HG02588 (cell line): ENCODE measurements around the gene PPP1R11.
A peak's percentile ranks its signal among the peaks of the same experiment; 100 is the strongest.
"Not testable (repeated sequence)": the region's sequence is repeated elsewhere in the genome, so short reads cannot be mapped to it uniquely, and the experiment has no call there.

Source experiments
- ATAC-seq: cut with Tn5 transposase; IDR thresholded peaks from one replicate; pipeline ENCODE4 v1.9.1; 2021; ENCODE audit warnings: mild to moderate bottlenecking, moderate library complexity; ENCODE audit not compliant: unreplicated experiment

PPP1R11 gene

DNA sequence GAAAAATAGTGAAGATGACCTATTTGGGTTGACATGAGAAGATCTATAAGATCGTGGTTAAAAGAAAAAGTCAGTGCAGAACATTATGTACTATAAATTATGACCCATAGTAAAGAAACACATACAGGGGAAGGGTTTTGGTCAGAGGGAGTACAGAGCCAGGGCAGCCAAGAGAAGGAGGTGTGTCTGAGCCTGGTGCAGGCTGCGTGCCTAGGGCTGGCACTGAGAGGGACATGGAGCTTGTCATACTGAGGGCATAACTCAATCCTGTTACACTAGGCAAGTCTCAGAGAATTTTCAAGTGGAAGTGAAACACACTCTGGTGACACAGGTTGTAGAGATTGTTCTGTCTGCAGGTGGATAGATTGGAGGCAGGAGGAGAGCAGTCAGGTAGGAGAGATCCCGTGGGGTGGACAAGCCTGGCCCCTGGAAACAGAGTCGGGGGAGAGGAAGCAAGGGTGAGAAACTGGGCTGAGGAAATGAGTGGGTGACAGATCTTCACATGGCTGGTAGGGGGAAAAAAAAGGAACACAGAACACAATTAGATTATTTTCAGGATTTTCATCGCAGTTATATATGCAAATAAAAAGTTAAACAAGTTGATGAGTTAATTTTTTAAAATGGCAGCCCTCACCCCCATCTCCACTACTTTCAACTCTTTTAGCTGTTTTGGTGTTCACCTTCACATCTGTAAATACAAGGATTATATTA lies 27.1 kb downstream of the PPP1R11 start:
- no peak for ATAC-seq

DNA sequence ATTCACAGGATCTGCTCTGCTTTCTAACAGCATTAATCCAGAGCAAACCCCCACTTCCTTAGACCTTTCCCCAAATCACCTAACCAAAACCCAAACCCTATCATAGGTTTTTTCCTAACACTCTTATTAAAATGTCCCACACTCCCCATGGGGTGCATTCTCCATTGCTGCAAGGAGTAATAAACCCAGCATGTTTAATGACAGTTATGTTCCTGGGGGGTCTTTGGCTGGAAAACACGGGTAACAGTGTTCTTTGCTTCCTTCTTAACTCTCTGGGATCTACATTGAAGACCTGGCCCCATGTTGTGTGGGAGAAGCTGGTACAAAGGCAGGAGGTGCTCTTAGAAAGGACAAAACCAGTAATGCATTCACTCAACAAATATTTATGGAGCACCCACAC lies 29.8 kb downstream of the PPP1R11 start:
- ATAC-seq, result no peak

DNA sequence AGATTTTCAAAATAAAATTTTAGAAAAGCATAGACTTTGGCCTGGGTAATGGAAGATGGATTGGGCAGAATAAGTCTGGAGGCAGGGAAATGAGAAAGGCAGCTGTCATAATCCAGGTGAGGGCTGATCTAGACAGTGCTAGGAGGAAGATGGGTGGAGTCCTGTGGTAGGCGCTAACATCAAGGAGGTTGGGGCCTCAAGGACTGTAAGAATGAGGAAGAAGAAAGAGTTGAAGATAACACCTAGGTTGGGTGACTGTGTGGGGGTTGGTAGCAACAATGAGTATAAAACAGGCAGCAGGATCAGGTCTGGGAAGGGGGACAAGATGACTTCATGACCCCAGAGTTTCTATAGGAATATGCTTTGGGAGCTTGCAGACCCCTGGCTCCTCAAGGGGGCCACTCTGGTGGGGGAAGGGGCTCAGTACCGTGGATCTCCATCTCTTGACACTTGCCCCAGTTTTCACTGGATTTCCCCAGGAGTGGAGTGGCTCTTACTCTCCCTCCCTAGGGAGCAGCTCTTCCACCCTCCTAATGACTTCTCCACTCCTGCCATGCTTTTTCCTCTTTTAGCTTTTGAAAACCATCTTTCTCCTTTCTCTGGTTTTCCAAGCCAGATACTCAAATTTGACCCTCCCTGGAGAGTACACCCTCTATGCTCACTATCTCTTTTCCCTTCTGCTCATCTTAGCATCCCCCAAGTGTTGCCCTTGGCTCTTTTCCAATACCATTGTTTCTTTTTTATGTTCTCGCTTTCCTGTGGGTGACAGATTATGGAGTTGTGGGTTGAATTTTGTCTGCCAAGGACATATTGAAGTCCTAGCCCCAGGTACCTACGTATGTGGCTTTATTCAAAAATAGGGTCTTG lies 31.1 kb downstream of the PPP1R11 start:
- no peak for ATAC-seq

DNA sequence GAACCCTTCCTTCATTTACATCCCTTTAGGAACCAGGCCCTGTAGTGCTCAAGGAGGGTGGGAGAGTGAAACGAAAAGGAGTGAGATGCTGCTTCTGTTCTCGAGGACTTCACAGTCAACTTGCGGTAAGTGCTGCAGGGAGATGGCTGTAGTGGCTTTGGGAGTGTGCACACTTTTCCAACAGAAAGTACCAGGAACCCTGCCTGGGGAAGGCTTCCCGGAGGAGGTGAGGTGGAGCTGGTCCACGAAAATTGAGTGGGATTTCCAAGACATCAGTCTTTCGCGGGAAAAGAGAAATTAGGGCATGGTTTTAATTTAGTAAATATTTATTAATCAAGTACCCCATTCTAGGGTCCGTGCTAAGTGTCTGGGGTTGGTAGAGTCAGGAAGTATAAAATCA lies 33.2 kb downstream of the PPP1R11 start:
- ATAC-seq, result no peak

DNA sequence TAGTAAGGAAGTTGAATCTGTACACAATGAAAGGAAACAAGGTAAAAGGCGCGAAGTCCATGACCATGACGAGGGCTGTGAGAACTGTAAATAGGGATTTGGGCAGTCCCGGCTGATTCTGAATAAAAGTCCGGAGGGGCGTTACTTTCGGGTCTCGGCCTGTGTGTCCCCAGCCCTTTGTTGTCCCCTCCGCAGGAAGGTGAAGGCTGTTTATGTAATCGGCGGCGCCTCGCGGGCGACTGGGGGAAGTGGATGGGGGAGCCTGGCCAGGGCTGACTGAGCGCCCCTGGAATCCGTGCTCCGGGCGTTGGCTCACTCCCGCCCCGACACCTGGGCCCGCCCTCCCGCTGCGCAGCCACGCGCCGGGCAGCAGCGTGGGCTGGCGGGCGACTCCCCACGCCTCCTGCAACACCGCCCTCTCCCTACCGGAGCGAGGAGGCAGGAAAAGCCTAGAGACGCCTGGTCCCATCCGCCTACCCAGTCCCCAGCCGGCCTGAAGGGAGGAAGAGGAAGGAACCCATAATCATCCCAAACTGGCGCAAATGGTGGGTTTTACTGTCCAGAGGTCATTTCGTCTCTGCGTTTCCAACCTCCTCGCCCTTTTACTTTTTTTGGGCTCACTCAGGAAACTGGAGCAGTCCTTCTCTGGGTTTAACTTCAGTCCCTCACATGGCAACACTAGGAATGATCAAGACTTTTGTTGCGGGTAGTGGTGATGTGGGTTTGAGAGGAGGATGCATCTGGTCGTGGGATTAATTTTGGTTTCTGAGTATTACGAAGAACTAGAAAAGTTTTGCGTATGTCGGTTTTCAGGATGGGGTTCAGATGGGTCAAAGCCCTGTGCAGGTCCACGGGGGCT lies 33.8 kb downstream of the PPP1R11 start:
- ATAC-seq, result no peak

DNA sequence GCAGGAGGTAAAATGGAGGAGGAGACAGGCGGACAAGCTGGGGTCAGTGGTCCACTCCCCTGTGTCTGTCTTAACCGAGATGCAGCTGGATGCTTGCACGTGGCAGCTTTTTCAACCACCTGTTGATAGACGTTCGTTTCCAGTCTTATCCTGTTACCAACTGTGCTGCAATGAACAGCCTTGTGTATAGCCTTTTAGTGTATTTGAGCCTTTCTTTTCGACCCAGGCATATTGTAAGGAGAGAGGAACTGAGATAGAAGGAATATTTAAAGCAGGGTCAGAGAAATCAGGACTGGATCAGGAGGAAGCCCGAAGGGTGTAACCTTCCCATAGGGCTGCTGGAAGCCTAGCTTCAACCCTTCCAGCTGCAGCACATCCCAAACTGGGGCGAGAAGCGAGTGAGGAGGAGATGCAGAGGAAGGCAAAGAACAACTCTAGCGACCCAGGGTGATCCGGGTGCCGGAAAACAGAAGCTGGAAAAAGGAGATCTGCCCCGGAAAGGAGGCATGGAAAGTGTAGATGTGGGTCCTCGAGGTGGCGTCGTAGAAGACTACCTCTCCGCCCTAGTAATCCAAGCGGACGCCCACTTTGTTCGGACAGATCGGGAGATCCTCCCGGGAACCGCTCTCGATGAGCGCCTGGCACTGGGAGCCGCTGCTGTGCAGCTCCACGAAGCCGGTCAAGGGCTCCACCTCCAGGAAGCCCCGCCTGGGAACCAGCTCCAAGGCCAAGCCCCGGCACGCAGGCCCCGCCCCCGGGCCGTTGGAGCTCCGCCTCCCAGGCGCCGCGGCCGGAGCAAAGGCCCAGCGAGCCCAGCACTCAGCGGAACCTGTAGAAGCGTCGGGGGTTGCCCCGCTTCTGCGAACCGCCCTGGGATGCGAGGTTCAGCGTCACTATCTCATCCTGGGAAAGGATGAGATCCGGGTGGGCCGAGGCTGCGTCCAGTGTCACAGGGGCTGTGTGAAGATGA lies 34.7 kb downstream of the PPP1R11 start:
- peak; percentile 73 for ATAC-seq

DNA sequence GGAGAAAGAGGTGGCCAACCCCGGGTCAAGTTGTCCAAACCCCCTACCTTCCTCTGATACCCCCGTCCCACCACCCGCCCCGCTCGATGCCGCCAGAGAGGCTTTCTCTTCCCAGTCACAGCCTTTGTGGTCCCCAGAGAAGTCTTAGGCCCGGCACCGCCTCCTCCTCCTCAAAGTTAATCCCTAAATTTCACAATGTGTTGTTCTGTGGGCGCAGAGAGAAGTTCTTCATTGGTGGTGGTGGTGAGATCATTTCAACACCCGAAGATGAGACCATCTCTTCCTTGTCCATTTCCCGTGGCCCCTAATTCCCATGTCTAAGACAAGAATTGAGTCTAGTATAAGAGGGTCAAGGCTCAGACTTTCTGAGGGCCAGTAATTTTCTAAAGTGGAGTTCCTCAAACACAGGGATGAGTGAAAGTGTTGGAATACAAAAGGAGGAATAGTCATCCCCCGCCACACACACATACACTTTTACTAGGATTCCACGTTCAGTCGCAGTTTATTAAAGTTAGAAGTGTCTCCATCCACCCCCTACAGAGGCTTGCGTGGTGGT lies 35.5 kb downstream of the PPP1R11 start:
- no peak for ATAC-seq

DNA sequence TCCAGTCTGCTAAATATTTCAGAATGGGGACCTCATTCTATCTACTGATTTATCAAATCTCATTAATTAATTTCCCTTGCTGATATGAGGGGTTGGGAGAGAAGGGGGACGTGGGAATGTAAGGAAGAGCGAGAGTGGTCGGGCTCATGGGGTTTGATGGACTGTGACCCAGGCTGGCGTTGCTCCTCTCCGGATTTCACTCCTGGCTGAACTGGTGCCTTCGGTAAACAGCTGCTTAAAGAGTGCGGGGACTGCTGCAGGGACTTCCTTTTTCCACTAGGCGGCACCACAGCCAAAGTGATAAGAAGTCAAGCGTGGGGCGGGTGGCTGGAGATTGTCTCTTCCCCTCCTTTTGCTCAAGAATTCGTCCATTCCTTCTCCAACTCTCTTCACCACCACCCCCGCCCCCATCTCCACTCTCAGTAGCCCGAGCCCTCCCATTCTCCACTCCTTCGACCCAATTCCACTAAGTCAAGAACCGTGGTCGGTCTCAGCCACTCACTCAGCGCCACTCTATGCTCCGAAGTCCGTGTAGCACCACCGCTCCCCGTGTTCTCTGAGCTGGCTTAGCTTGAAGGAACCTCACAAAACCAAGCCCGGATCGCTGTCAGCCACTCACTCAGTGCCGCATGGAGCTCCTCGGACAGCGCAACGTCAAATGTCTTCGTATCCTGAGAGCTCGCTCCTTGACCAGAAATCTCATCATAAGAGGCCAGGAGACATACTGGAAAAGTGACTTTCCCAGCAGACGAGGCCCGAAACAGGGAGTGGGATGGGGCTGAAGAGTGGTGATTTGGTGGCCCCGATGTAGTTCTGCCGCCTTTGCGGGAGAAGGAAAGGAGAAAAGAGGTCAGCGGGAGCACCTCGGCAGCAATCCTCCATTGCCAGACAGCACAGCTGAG lies 36.2 kb downstream of the PPP1R11 start:
- peak; percentile 42 for ATAC-seq

DNA sequence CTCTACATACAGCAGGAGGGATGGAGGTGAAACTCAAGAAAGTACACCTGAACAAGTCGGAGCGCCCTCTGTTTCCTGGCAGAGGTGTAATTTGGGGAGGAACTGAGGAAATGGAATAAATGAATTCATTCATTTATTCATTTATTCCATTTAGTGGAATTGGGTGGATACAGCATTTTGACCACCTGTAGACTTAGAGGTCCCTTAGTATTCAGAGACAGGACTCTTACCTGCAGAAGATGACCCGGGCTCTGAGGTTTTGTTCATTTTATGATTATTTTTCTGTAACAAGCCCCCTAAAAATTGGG lies 36.8 kb downstream of the PPP1R11 start:
- ATAC-seq, result no peak

DNA sequence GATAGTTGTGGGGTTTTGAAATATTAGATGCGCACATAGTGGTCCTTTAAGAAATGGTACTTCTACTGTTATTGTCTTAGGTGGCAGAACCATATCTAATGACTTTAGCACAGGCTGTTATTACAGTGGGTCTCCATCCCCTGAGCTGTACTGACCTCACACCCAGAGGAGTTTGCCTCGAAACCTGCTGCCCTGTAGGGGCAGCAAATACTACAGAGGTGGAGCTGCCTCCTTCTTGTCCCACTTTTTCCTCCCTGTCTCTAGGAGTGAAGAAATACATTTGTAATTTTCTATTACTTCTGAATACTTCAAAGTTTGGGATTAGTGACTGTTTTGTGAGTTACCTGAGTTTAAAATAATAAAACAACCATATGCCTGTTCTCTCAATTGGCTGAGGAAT lies 37.7 kb downstream of the PPP1R11 start:
- no peak for ATAC-seq

DNA sequence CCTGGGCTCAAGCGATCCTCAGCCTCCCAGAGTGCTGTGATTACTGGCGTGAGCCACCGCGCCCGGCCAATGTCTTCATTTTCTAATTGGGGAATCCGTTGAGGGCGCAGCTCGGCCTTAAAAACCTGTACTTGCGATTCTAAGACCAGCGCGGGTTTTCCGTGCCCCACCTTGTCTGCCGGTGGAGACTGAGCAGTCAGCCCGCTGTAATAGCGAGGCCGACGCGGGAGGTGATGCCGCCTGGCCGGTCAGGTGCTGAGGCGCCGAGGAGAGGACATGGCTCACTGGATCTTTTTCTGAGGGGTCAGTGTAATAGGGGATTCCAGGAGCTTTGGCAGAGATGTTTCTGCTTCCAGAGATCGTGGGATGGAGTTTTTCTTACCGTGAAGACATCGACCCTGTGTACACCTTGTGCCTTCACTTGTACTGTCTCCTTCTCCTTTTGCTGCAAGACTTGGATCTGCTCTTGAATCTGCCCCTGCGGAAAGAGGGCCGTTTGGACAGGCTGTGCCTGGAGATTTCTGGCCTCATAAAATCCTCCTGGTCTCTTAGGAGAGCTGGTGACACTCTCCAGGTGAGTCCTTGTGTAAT lies 44.4 kb downstream of the PPP1R11 start:
- no peak for ATAC-seq

DNA sequence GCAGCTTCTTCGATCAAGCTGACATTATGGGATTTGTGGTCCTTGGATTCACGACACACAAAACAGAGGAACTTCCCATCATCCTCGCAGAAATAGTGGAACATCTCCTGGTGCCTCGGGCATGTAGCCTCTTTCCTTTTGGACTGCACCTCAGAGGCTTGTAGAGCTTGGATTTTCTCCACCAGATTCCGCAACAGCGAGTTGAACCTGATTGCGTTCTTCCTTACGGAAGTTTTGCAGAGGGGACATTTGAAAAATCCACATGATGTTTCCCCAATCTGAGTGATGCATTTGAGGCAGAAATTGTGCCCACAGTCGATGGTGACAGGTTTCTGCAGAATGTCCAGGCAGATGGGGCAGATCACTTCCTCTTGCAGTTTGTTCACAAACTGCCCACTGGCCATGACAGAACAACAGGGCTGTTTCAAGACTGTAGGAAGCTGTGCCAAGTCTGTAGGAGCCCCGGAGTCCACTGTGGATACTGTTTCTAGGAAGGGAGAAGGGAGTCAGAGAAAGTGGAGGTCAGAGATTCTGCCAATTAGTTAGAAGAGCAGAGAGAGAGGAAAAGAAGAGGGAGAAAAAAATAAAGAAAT lies 45.5 kb downstream of the PPP1R11 start:
- ATAC-seq, result no peak

DNA sequence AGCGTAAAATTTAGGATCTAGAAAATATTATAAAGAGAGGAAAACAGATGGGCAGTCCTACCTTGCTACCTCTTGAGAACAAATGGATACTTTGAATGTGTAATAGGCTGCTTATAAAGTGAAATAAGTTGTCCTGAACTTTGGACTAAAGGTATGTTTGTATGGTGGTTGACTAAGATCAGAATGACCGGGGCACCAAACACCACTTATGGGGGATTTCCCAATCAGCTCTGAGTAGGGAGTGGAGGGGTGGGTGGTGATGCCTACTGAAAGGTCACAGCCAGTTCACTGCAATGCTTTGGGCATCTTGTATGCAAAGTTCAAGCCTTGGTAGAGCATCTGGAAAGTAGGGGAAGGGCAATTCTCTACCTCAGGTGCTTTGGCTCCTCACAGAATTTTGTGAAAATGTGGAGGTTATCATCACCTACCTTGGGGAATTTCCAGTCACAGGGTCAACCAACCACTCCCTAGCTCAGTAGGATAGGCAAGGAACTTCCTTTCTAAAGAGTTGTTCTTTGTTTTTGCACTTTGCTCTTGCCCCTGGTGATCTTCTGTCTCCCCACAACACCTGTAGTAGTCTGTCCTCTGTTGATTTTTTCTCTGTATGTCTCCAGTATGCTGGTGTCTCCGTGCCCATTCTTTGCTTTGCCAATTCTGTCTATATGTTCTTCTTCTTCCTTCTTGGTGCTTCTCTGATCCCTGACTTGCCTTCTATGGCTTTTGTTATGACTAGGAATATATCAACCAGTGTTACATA lies 46.2 kb downstream of the PPP1R11 start, which contains the start of gene TRIM31:
TSS of gene TRIM31 (minus strand) at position 88 of the 757 bp plus-strand sequence. CDS start 285 bp downstream, outside the sequence.
- no peak for ATAC-seq

DNA sequence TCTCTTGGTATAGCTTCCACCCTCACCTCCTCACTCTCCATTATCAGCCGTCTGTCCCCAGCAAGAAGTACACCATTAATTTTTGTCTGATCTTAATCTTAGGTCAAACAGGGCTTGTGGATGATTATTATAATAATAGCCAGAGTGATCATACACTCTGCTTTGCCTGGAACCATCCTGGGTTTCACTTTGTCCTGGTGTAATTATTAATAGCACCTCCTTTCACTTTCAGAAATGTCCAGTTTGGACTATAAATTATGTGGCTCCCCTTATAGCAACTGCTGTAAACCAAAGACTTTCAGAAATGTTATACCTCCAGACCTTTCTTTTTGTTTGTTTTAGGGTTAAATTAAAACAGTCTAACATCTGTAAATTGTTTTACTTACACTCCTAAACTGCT lies 46.8 kb downstream of the PPP1R11 start:
- no peak for ATAC-seq

DNA sequence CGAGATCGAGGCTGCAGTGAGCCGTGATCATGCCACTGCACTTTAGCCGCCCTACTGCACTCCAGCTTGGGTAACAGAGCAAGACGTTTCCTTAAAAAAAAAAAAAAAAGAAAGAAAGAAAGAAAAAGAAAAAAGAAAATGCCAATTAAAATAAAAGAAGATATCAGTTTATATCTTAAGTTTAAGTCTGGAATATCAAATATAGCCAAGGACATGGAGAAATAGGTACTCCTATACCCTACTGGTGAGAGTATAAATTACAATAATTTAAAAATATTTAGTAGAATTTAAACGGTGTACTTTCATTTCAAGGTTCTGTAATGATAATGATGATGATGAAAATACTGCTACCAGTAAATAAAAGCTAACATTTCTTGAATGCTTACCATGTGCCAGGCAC lies 49.7 kb downstream of the PPP1R11 start:
- no peak for ATAC-seq

DNA sequence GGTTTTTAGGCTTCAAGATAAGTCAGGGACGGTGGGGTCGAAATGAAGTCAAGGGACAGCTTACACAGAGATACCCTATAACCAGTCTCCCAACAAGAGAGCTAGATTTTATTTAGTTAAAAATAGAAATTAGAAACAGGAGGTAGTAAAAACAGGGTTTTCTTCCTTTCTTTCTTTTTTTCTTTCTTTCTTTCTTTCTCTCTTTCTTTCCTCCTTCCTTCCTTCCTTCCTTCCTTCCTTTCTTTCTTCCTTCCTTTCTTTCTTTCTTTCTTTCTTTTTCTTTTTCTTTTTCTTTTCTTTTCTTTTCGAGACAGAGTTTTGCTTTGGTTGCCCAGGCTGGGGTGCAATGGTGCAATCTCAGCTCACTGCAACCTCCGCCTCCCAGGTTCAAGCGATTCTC lies 51.7 kb downstream of the PPP1R11 start:
- not testable (repeated sequence) for ATAC-seq
